ENCODE results near the gene MAP3K6.
A peak's percentile ranks its signal among the peaks of the same experiment; 100 is the strongest.

MAP3K6 gene

GRCh38 chr1:27338751-27339150 is 28.0 kb downstream of the MAP3K6 start:
- no peak for DNase-seq (ENCODE audit: low read depth, low spot score)

- no peak for DNase-seq (ENCODE audit: low read depth, low spot score)
These were observed 30.0 kb downstream of the MAP3K6 start for GRCh38 chr1:27336756-27337155.

- DNase-seq (ENCODE audit: low read depth, low spot score): no peak
These were observed 31.0 kb downstream of the MAP3K6 start for GRCh38 chr1:27335506-27336422.

- no peak for DNase-seq (ENCODE audit: low read depth, low spot score)
These were observed 33.0 kb downstream of the MAP3K6 start for GRCh38 chr1:27333717-27334279.

GRCh38 chr1:27332536-27333281 is 34.1 kb downstream of the MAP3K6 start:
- DNase-seq (ENCODE audit: low read depth, low spot score): no peak

- no peak for DNase-seq (ENCODE audit: low read depth, low spot score)
These were observed 34.8 kb downstream of the MAP3K6 start for GRCh38 chr1:27331922-27332321.

- DNase-seq (ENCODE audit: low read depth, low spot score): no peak
These were observed 35.3 kb downstream of the MAP3K6 start for GRCh38 chr1:27331426-27331825.

GRCh38 chr1:27330786-27331185 is 36.0 kb downstream of the MAP3K6 start:
- DNase-seq (ENCODE audit: low read depth, low spot score): no peak

GRCh38 chr1:27327964-27328363 is 38.8 kb downstream of the MAP3K6 start:
- no peak for DNase-seq (ENCODE audit: low read depth, low spot score)

- no peak for DNase-seq (ENCODE audit: low read depth, low spot score)
These were observed 41.5 kb downstream of the MAP3K6 start for GRCh38 chr1:27325286-27325685.

- no peak for DNase-seq (ENCODE audit: low read depth, low spot score)
These were observed 44.1 kb downstream of the MAP3K6 start for GRCh38 chr1:27322569-27323240.

- peak; percentile 91 for DNase-seq (ENCODE audit: low read depth, low spot score)
These were observed 44.8 kb downstream of the MAP3K6 start, which contains the start of gene TMEM222 for GRCh38 chr1:27321813-27322568. TMEM222 (plus strand) TSS chr1:27322163; CDS start chr1:27322198, 35 bp downstream.

GRCh38 chr1:27318596-27318995 is 48.2 kb downstream of the MAP3K6 start:
- no peak for DNase-seq (ENCODE audit: low read depth, low spot score)

GRCh38 chr1:27318136-27318535 is 48.6 kb downstream of the MAP3K6 start:
- no peak for DNase-seq (ENCODE audit: low read depth, low spot score)

- DNase-seq (ENCODE audit: low read depth, low spot score): no peak
These were observed 49.9 kb downstream of the MAP3K6 start for GRCh38 chr1:27316860-27317259.

- no peak for DNase-seq (ENCODE audit: low read depth, low spot score)
These were observed 52.0 kb downstream of the MAP3K6 start for GRCh38 chr1:27314737-27315136.

- DNase-seq (ENCODE audit: low read depth, low spot score): no peak
These were observed 52.6 kb downstream of the MAP3K6 start for GRCh38 chr1:27314169-27314568.

GRCh38 chr1:27307874-27308598 is 58.7 kb downstream of the MAP3K6 start:
- no peak for DNase-seq (ENCODE audit: low read depth, low spot score)

GRCh38 chr1:27306892-27307761 is 59.6 kb downstream of the MAP3K6 start:
- no peak for DNase-seq (ENCODE audit: low read depth, low spot score)

Data from smooth muscle cell of the brain vasculature (primary cell).